GM12872 (cell line): ENCODE measurements around the gene MDK.

Source experiments
- TF ChIP-seq, protein P1 (sequence below): IDR thresholded peaks from 3 replicates; pipeline ENCODE4 v1.5.1; 2011; ENCODE audit warnings: low read depth, mild to moderate bottlenecking, low read length, moderate library complexity; ENCODE audit not compliant: insufficient read depth

Gene MDK

DNA sequence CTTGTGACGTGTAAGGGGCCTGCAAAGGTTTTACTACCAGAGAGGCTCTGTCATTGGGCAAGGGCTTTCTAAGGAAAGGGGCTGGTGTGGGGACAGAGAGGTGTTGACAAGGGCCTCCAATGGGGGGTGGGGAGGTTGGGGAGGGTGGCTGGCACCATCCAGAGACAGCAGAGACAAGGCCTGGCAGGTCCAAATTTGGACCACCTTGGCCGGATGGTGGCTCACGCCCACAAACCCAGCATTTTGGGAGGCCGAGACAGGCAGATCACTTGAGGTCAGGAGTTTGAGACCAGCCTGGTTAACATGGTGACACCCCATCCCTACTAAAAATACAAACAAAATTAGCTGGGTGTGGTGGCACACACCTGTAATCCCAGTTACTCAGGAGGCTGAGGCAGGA lies 12.3 kb downstream of the MDK start:
- TF ChIP-seq, protein P1, sequence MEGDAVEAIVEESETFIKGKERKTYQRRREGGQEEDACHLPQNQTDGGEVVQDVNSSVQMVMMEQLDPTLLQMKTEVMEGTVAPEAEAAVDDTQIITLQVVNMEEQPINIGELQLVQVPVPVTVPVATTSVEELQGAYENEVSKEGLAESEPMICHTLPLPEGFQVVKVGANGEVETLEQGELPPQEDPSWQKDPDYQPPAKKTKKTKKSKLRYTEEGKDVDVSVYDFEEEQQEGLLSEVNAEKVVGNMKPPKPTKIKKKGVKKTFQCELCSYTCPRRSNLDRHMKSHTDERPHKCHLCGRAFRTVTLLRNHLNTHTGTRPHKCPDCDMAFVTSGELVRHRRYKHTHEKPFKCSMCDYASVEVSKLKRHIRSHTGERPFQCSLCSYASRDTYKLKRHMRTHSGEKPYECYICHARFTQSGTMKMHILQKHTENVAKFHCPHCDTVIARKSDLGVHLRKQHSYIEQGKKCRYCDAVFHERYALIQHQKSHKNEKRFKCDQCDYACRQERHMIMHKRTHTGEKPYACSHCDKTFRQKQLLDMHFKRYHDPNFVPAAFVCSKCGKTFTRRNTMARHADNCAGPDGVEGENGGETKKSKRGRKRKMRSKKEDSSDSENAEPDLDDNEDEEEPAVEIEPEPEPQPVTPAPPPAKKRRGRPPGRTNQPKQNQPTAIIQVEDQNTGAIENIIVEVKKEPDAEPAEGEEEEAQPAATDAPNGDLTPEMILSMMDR: no peak

DNA sequence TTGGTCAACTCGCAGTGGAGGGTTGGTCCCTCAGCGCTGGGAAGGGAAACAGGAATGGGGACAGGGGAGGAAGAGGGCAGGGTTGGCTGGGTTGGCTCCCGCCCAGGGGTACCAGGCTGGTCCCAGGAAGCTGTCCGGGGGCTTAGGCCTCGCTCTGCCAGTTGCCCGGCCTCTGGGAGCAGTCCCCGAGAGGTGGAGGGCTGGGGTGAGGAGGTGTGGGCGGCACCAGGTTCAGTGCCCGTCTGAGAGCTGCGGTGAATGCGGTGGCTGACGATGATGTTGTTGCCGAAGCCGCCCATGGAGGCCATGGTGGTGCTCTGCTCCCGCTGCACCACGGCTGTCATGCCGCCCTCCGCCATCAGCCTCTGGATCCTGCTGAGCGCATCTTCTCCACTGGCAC lies 16.1 kb downstream of the MDK start:
- TF ChIP-seq, protein P1: no peak

DNA sequence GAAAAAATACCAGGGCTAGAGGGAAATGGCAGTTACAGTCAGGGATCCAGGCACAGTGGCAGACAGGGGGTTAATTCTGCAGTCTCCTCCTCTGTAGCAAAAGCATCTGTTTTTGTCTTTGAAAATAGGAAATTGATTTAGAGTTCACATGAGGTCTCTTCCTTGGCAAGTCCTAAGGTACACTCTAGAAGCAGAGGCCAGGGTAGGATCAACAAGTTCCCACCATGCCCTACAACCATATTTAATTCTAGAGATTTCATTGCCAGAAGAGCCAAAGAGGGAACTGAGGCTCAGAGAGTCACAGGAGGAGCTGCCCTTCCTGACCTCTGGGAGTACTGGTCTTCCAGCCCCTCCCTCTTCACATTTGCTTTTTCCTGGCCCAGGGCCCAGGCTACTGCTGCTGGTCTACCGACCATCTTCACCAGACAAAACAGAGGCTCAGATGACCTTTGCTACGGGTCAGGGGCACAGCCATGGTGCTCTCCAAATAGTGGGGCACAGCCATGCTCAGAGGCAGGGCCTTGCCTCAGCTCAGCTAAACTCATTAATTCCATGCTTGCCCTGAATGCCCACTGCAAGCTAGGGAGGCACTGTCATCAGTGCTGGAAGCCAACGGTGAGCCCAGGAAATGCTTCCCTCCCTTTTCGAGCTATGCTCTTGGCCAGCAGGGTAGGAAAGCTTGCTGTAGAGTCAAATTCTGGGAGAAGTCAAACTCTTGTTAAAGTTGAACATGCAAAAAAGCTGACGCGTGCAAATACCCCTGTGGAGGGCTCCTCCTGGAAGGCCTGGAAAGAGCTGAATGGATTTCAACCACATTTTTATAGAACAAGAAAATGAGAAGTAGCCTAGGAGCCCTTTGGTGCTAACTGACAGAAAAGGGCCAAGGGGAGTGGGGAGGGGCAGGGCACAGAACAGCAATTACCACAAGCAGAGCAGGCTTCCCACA lies 21.8 kb downstream of the MDK start:
- TF ChIP-seq, protein P1: no peak

DNA sequence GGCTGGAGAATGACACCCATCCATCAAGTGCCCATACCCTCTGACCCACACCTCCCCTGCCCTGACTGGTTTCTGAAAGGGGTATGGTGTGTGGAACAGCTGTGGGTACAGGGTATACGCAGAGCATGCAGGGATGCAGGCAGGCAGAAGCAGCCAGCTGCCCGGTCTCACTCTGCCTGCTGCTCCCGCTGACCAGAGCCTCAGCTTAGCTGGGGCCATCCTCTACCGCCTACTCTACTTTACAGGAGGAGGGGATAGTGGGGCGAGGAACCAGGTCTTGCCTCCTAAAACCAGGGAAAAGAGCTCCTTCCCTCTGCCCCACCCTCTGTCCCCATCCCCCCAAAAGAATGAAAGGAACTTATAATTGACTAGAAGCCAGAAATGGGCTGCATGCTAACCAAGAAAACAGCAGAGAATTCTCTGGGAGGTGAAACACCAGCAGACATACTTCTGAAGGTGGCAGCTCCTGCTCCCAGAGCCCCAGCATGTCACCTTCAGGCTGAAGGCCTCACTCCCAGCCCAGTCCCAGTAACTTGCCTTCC lies 23.1 kb downstream of the MDK start:
- TF ChIP-seq, protein P1: no peak

DNA sequence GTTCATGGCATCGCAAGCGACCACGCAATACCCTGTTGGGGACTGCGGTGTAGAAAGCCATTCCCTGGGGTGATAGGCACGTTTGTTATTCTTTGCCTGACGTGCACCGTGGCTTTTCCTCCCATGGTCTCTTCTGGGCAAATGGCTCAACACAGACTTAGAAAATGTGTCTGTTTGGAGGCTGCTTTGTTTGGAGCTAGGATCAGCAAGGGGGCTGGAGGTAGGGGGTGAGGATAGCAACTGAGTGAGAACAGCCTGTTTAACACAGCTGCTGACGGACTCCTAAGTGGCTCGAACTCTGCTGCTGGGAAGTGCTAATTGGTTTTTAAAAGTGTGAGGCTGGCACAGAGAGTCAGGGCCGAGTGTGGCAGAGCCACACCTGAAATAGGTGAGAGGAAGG lies 26.2 kb downstream of the MDK start:
- TF ChIP-seq, protein P1: no peak

DNA sequence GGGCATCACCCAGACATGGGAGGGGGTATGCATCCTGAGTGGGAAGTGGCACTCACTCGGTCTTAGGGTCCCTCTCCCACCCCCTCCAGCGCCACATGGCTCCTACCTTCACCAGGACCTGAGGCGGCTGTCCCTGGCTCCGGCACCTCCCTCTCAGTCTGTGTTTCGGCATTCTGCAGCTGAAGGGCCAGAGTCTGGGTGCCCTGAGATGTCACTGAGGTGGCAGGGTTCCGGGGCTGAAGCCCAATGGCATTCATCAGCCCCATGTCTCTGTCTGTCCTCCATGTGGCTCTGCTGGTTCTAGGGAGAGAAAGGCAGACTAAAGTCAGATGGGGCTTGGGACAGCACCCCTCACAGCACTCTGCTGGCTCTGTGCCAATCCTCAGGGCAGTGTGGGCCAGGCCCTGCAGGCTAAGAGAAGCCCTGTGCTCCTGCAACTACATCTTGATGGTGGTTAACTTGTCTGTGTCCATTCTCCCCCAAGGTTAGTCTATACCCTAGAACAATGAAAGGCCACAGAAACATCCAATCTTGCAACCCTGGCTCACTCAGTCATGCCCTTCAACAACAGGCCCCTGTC lies 27.0 kb downstream of the MDK start:
- TF ChIP-seq, protein P1: no peak

DNA sequence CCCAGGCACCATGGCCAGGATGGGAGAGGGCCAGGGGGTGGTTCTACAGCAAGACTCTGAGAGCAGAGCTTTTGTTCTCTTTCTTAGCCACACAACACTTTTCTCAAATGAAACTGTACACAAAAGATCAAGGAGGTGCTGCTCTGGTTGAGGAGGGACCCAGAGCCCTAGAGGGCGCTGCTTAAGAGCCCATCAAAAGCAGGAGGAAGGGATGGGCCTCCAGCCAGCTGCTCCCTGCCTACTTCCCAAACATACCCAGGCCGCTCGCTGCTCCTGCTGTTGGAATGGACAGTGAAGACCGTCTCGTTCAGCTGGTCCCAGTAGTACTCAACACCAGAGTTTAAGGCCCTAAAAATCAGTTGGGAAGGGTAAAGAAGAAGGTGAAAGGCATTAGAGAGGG lies 28.6 kb downstream of the MDK start:
- TF ChIP-seq, protein P1: no peak
